ENCODE measurements around the gene ATP2B1. TPM values are rescaled to one million over a fixed set of nuclear protein-coding genes. Genes with fewer than 3 reads are reported as not detected.
A peak's percentile ranks its signal among the peaks of the same experiment; 100 is the strongest.
"Not testable (repeated sequence)": the region's sequence is repeated elsewhere in the genome, so short reads cannot be mapped to it uniquely, and the experiment has no call there.

The ATP2B1 gene
- 10 to 100 TPM; 16.4 to 80.3 TPM for total RNA-seq

DNA sequence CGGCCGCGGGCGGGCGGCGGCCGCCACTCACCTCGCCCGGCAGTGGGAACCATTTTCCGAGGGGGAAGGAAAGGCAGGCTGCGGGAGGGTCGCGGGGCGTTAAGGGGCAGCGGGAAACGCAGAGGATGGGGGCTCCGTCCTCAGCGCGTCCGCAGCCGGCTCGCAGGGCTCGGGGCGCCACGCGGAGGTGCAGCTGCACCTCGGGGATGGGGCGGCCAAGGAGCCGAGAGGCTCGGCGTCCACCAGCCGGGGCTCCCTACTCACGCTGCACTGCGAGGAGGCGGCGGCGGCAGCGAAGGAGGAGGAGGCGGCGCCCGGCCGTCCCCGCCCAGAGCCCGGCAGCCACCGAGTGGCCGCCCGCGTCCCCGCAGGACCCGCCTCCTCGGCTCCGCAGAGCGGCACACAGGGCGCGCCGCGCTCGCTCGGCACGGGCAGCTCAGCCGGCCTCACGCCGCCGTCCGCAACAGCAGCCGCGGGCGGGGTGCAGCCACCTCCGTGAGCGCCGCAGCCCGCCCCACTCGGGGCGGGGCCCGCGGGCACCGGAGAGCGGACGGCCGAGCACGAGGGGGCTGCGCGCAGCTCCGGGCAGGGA is at the start of gene ATP2B1:
Gene ATP2B1 (minus strand): TSS at position 274 of the 592 bp plus-strand sequence. CDS start 52,952 bp downstream, outside the sequence.
- Histone ChIP-seq H3K4me3 (peak within 1 kb of the TSS; percentile 64 to 96), H3K36me3 (no peaks in the 10 kb centered on the region), H3K9me3 (no peaks in the 10 kb centered on the region), H3K27ac (peak within 1 kb of the TSS; percentile 95 to 98), H3K27me3 (replicated peaks; ENCODE audit: insufficient read depth) (no peaks in the 10 kb centered on the region), H3K4me1 (replicated peaks) (no peaks in the 10 kb centered on the region)
- intact Hi-C loops (cut with DNase I), result loop anchor here (5.0 kb wide), 2 partner anchors 166 to 244 kb away; no protein-coding TSS in a partner anchor
- DNase-seq (ENCODE audit: low spot score), result peak; percentile 81
- peak; percentile 97 for TF ChIP-seq POLR2A (IDR thresholded peaks at IDR 0.05)
- TF ChIP-seq, protein P1, sequence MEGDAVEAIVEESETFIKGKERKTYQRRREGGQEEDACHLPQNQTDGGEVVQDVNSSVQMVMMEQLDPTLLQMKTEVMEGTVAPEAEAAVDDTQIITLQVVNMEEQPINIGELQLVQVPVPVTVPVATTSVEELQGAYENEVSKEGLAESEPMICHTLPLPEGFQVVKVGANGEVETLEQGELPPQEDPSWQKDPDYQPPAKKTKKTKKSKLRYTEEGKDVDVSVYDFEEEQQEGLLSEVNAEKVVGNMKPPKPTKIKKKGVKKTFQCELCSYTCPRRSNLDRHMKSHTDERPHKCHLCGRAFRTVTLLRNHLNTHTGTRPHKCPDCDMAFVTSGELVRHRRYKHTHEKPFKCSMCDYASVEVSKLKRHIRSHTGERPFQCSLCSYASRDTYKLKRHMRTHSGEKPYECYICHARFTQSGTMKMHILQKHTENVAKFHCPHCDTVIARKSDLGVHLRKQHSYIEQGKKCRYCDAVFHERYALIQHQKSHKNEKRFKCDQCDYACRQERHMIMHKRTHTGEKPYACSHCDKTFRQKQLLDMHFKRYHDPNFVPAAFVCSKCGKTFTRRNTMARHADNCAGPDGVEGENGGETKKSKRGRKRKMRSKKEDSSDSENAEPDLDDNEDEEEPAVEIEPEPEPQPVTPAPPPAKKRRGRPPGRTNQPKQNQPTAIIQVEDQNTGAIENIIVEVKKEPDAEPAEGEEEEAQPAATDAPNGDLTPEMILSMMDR (IDR thresholded peaks at IDR 0.05), result peak in 2 of 4 experiments; percentile 23 to 43
- peak; percentile 64 for TF ChIP-seq POLR2AphosphoS5 (IDR thresholded peaks at IDR 0.05)
- WGBS, result under 1% methylated on average over 54 of the region's 84 CpGs

DNA sequence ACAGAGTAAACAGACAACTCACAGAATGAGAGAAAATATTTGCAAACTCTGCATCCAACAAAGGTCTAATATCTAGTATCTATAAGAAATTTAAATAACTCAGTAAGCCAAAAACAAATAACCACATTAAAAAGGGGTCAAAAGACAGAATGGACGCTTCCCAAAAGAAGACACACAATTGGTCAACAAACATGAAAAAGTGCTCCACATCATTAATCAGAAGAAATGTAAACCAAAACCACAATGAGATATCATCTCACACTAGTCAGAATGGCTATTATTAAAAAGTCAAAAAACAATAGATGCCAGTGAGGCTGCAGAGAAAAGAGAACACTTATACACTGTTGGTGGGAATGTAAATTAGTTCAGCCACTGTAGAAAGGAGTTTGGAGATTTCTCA is 49.3 kb upstream of the ATP2B1 start:
- H3K9me3 ChIP-seq; H3K4me1 ChIP-seq (replicated peaks); H3K36me3 ChIP-seq; H3K27me3 ChIP-seq (replicated peaks; ENCODE audit: insufficient read depth); DNase-seq (ENCODE audit: low spot score); H3K27ac ChIP-seq; intact Hi-C loops (cut with DNase I); H3K4me3 ChIP-seq: not testable (repeated sequence)
- 54% methylated on average over 1 of the region's 1 CpG for WGBS

DNA sequence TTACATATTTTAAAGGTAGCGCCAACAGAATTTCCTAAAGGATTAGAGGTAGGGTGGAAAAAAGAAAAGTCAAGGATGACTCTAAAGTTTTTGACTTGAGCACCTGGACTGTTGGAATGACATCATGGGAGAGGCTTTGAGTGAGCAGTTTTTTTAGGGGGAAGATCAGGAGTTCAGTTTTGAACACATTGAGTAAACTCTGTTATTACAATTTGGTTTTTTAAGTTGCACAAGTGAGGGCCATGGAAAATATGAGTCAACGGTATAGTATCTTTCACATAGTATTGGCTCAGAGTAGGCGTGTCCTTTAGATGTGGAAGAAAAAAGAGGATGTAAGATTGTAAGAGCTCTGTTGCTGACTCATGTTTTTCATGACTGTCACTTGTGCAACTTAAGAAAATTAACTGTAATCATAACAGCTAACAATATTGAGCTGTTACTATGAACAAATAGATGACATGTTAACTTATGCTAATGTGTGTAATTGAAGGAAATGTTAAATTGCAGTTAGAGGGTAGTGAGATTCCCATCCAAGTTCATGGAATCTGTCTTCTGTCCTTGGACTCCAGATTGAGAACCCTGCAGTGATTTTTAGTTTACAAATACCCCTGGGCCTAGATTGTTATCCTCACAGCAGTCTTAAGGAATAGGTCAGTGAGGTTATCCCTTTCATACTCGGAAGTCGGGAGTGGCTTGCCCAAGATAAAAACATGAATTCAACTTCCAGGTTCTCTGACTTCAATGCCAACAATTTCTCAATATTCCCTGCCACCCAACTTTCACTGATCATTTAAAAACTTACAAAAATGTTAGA is 48.2 kb upstream of the ATP2B1 start:
- no peaks in the 10 kb centered on the region for H3K36me3 ChIP-seq
- TF ChIP-seq, protein P1 (IDR thresholded peaks at IDR 0.05), result no peak
- TF ChIP-seq POLR2AphosphoS5 (IDR thresholded peaks at IDR 0.05) (no peak), POLR2A (IDR thresholded peaks at IDR 0.05) (no peak)
- intact Hi-C loops (cut with DNase I), result no loop called here
- H3K27me3 ChIP-seq (replicated peaks; ENCODE audit: insufficient read depth), result no peaks in the 10 kb centered on the region
- H3K9me3 ChIP-seq, result no peaks in the 10 kb centered on the region
- no peak overlapping the region for H3K4me3 ChIP-seq
- H3K4me1 ChIP-seq (replicated peaks), result no peaks in the 10 kb centered on the region
- no peak for DNase-seq (ENCODE audit: low spot score)
- 74% methylated on average over 5 of the region's 5 CpGs for WGBS
- no peak overlapping the region for H3K27ac ChIP-seq

DNA sequence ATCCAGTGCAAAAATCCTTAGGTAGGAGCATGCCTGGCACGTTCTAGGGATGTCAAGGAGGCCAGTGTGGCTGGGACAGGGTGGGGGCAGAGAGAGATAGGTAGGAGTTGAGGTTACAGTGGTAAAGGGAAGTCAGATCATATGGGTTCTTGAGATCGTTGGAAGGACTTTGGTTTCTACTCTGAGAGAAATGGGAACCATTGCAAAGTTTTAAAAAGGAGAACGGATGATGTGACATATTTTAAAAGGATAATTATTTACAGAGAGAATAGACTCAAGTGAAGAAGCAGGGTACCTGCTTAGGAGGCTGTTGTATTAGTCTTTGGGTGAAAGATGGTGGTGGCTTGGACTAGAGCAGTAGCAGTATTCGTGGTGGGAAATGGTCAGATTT is 47.6 kb upstream of the ATP2B1 start:
- Histone ChIP-seq H3K4me1 (replicated peaks) (no peaks in the 10 kb centered on the region), H3K9me3 (no peaks in the 10 kb centered on the region), H3K4me3 (no peak overlapping the region), H3K27ac (no peak overlapping the region), H3K27me3 (replicated peaks; ENCODE audit: insufficient read depth) (no peaks in the 10 kb centered on the region), H3K36me3 (no peaks in the 10 kb centered on the region)
- no peak for TF ChIP-seq POLR2AphosphoS5 (IDR thresholded peaks at IDR 0.05)
- no peak for DNase-seq (ENCODE audit: low spot score)
- WGBS, result 81% methylated on average over 4 of the region's 4 CpGs
- intact Hi-C loops (cut with DNase I), result no loop called here

DNA sequence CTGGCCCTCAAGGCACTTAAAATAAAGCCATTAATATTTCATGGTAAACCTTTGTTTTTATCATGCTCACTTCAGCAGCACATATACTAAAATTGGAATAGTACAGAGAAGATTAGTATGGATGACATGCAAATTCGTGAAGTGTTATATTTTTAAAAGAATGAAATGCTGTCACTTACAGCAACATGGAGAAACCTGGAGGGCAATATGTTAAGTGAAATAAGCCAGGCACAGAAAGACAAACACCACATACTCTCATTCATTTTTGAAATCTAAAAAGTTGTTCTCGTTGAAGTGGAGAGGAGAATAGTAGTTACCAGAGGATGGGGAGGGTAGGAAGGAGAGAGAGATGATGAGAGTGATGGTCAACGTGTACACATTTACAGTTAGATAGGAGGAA is 45.4 kb upstream of the ATP2B1 start:
- Histone ChIP-seq H3K27me3 (replicated peaks; ENCODE audit: insufficient read depth) (no peaks in the 10 kb centered on the region), H3K36me3 (no peaks in the 10 kb centered on the region), H3K27ac (no peak overlapping the region), H3K4me3 (no peak overlapping the region), H3K4me1 (replicated peaks) (no peaks in the 10 kb centered on the region), H3K9me3 (no peaks in the 10 kb centered on the region)
- 84% methylated on average over 3 of the region's 3 CpGs for WGBS
- intact Hi-C loops (cut with DNase I), result no loop called here
- no peak for TF ChIP-seq POLR2AphosphoS5 (IDR thresholded peaks at IDR 0.05)
- no peak for TF ChIP-seq POLR2A (IDR thresholded peaks at IDR 0.05)
- TF ChIP-seq, protein P1 (IDR thresholded peaks at IDR 0.05), result no peak
- DNase-seq (ENCODE audit: low spot score), result no peak
